OCI-LY1 (cell line): Measurements from ENCODE around the gene BMERB1.

Source experiments
- CTCF ChIP-seq: fragments of 200-600 bp; sonication (generic), shearing (Covaris generic); IDR thresholded peaks from 2 replicates; pipeline ENCODE4 v1.5.1; 2017; ENCODE audit warnings: mild to moderate bottlenecking, antibody characterized with exemption, low read length, moderate library complexity, mixed read lengths
- EZH2 ChIP-seq: fragments of 200-600 bp; sonication (generic), shearing (Covaris generic); IDR thresholded peaks from 2 replicates; pipeline ENCODE4 v1.8.0; 2017; ENCODE audit warnings: borderline replicate concordance, mixed run types, mild to moderate bottlenecking, antibody characterized with exemption, low read length, moderate library complexity, mixed read lengths

- TF ChIP-seq CTCF (no peak), EZH2 (no peak)
These were observed 87.5 kb downstream of the BMERB1 start for GRCh38 chr16:15521758-15522509.
